ENCODE results near the gene CWC22.
"Not testable (repeated sequence)": the region's sequence is repeated elsewhere in the genome, so short reads cannot be mapped to it uniquely, and the experiment has no call there.

The CWC22 gene

DNA sequence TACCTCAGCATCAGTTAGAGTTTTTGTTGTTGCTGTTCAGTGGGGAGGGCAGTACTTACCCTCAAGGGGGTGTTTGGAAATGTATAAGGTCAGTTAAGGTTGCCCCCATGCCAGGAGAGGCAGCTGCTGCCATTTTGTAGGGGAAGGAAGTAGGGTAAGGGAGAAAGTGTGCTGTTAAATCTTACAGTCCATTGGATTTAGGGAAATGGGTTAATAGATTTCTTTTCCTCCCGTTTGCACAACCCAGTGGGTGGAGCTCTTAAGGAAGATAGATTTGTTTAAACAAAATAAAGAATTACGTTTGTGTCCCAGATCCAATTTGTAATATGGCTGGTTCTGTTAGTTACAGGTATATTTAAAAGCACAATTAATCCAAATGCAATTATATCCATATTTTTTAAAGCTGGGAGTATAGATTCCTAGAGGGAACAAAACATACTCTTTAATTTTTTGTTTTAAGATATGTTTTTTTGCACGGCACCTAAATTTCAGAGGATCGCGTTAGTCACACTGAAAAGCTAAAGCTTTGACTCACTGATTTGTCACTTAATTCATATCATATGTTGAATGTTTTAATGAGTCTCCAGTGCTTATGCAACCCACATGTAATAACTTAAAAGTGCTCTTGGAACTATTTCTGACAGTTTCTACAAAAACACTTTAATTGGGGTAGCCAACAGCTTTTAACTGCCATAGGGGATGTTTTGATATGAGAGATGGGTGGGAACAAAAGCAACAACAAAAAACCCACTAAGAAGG lies 9.0 kb upstream of the CWC22 start:
- no peak overlapping the region for H3K27ac ChIP-seq
- TF ChIP-seq, protein P1, sequence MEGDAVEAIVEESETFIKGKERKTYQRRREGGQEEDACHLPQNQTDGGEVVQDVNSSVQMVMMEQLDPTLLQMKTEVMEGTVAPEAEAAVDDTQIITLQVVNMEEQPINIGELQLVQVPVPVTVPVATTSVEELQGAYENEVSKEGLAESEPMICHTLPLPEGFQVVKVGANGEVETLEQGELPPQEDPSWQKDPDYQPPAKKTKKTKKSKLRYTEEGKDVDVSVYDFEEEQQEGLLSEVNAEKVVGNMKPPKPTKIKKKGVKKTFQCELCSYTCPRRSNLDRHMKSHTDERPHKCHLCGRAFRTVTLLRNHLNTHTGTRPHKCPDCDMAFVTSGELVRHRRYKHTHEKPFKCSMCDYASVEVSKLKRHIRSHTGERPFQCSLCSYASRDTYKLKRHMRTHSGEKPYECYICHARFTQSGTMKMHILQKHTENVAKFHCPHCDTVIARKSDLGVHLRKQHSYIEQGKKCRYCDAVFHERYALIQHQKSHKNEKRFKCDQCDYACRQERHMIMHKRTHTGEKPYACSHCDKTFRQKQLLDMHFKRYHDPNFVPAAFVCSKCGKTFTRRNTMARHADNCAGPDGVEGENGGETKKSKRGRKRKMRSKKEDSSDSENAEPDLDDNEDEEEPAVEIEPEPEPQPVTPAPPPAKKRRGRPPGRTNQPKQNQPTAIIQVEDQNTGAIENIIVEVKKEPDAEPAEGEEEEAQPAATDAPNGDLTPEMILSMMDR (conservative IDR thresholded peaks at IDR 0.05), result no peak

DNA sequence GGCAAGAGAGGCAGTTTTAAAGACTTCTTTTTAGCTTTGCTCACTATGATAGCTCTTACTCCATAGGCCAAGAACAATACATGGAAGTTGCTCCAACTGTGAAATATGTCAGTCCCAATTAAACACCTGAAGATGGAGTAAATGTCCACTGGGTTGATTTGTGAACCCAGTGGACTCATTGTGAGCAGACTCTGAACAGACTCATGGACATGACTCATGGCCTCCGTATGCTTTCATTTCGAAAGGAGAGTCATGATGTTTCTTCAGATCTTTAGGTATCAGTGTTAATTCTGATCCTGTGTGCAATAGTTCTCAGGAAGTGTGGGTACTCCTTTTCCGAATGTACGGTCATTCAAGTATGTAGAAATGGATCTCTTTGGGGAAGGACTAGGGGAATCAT lies 5.4 kb upstream of the CWC22 start:
- TF ChIP-seq, protein P1 (conservative IDR thresholded peaks at IDR 0.05), result no peak
- H3K27ac ChIP-seq, result no peak overlapping the region

DNA sequence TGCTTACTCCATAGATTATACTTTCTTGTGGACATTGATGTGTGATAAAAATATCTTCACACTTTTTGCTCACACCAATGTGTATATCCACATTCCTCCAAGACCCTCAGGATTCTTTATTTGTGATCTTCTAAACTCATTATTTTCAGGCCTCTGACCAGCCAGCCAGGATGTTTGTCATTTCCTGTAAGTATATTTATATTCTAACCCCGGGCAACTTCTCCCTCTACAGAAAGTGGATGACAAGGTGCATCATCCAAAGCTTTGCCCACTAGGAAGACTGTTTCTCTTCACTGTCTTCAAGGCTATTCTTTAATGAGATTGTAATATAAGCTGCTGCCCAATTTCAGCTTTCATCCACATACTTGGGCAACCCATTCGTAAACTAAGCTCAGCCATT lies 3.6 kb upstream of the CWC22 start:
- H3K27ac ChIP-seq, result no peak overlapping the region
- TF ChIP-seq, protein P1 (conservative IDR thresholded peaks at IDR 0.05), result no peak

DNA sequence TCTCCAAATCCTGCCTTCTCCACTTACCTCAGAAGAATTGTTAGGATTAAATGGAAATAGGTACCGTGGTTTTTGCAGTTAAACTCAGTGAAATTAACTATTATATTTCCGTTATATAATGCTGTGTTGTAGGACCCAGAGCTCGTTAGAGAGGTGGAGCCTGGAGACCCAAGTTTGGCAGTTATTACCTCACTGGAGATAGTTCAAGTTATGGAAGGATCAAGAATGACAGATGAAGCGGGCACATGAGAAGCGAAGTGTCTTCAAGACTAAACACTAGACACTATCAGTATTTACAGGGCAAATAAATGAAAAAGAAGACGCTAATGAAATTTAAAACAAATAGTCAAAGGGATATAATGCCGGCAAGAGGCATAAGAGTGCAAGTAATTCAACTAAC lies 866 bp downstream of the CWC22 start:
- TF ChIP-seq, protein P1 (conservative IDR thresholded peaks at IDR 0.05), result no peak
- H3K27ac ChIP-seq, result peak overlapping the region; percentile 88

DNA sequence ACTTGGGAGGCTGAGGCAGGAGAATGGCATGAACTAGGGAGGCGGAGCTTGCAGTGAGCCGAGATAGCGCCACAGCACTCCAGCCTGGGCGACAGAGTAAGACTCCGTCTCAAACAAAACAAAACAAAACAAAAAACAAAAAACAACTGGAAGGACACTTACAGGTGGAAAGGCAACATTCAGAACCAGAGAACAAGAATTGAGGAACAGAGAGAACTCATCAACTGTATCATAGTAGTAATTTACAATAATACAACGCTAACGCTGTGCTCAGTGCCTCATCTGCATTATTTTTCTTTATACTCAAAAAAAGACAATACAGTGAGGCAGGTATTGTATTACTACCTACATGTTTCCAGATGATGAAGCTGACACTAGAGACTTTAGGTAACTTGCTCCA lies 1.6 kb downstream of the CWC22 start:
- not testable (repeated sequence) for H3K27ac ChIP-seq

DNA sequence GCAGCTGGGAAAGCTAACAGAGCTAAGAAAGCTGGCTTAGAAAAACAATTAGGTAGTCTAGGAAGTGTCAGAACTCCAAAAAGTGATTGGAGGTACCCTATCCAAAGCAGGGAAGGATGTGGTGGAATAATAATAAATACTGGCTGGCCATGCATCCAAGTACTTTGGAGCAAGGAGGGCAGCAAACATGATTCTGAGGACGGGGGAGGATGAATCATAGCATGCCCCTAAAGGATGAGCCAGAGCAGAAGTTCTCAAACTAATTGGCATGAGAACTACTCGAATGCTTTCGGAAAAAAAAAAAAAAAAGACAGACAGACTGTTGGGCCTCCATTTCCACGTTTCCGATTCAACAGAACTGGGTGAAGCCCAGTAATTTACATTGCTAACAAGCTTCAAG lies 2.4 kb downstream of the CWC22 start:
- TF ChIP-seq, protein P1 (conservative IDR thresholded peaks at IDR 0.05), result no peak

DNA sequence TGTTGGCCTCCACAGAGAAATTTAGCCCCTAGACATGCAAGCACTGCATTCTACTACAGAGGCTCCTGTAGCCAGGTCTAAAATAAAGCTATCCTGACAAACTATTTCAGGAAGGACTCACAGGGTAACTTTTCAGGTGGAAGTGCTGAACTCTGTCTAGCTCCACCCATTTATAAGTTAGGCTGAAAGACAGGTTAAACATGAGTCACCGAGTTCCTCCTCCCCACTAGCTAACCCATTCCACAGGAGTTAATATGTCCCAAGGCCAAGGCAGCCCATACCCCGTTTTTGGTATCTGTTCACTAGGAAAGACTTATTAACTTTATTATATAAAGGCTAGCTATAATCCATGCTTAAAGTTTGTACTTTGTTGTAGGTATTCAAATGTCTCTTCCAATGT lies 3.5 kb downstream of the CWC22 start:
- H3K27ac ChIP-seq, result no peak overlapping the region
- TF ChIP-seq, protein P1 (conservative IDR thresholded peaks at IDR 0.05), result no peak

More for the DNA sequence above, 2.4 kb downstream of the CWC22 start:
- no peak overlapping the region for H3K27ac ChIP-seq

DNA sequence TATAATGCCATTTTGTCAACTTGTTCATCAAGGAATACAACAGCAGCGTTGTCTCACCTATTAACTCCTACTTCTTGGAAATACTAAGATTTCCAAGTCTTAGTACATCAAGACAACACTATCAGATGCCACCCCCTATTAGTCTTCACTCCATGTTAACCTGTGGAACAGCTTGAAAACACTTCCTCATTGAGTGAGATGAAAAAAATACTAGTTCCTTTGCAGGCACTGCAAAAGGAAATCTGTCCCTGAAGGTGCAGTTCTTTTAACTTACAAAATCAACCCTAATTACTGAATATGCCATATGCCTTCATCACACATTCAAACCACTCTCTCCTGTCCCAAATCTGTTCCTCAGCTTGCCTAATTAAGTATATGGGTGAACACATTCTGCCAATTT lies 4.0 kb downstream of the CWC22 start:
- TF ChIP-seq, protein P1 (conservative IDR thresholded peaks at IDR 0.05), result no peak
- H3K27ac ChIP-seq, result no peak overlapping the region

Measured in VCaP (cell line).